Measurements from ENCODE around the gene SEMA3A.

The SEMA3A gene

DNA sequence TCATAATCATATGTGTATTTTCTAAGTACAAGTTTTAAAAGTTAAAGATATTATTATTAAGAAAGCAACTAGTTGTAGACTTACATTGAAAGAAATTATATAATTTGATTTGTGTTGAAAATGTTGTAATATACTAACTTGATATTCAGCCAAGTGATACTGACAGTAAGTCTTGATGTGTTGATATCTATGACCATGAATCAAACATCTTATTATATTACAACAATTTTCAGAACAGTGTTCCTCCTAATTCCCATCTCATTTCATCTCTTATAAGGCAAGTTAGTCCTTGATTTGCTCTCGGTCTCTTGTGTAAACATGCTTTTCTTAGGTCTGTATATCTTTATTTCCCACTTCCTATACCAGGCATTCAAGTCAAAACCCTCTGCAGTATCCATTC, 276.4 kb downstream of the SEMA3A start:
- DNase-seq = no peak

DNA sequence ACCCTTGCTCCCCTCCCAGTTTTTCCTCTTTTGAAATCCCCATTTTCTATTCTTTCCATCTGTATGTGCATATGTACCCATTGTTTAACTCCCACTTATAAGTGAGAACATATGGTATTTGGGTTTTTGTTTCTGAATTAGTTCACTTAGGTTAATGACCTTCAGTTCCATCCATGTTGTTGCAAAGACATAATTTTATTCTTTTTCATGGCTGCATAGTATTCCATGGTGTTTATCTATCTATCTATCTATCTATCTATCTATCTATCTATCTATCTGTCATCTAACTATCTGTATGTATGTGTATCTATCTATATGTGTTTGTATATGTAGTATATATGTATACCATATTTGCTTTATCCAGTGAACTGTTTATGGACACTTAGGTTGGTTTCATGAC, 281.4 kb downstream of the SEMA3A start:
- DNase-seq = no peak

DNA sequence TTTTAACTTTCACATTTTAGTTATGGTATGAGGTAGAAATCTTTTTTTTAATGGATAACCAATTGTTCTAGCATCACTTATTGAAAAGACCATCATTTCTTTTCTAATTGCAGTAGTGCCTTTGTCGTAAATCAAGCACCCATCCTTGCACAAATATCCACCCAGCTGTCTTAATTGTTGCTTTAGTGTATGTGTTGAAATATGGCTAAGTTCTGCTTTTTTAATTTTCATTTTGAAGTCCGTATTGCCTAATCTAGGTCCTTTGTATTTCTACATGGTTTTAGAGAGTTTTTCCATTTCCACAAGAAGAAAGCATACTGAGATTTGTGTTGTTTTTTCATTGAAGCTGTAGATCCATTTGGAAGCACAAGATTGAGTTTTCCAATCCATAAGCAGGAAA, 286.1 kb downstream of the SEMA3A start:
- no peak for DNase-seq
